SU-DHL-6 (cell line): ENCODE measurements around the gene NIT2.

ENCODE experiments used
- EZH2phosphoT487 ChIP-seq: fragments of 200-600 bp; sonication (generic), shearing (Covaris generic); conservative IDR thresholded peaks from 2 replicates; pipeline ENCODE4 v1.6.1; 2018; ENCODE audit warnings: mild to moderate bottlenecking, antibody characterized with exemption, low read length, moderate library complexity, mixed read lengths
- TF ChIP-seq, protein P1 (sequence below): fragments of 200-600 bp; sonication (generic); IDR thresholded peaks from one replicate; pipeline ENCODE4 v1.5.1; 2017; ENCODE audit warnings: antibody characterized with exemption, mild to moderate bottlenecking, low read length, moderate library complexity; ENCODE audit not compliant: insufficient read depth, poor library complexity, severe bottlenecking

DNA sequence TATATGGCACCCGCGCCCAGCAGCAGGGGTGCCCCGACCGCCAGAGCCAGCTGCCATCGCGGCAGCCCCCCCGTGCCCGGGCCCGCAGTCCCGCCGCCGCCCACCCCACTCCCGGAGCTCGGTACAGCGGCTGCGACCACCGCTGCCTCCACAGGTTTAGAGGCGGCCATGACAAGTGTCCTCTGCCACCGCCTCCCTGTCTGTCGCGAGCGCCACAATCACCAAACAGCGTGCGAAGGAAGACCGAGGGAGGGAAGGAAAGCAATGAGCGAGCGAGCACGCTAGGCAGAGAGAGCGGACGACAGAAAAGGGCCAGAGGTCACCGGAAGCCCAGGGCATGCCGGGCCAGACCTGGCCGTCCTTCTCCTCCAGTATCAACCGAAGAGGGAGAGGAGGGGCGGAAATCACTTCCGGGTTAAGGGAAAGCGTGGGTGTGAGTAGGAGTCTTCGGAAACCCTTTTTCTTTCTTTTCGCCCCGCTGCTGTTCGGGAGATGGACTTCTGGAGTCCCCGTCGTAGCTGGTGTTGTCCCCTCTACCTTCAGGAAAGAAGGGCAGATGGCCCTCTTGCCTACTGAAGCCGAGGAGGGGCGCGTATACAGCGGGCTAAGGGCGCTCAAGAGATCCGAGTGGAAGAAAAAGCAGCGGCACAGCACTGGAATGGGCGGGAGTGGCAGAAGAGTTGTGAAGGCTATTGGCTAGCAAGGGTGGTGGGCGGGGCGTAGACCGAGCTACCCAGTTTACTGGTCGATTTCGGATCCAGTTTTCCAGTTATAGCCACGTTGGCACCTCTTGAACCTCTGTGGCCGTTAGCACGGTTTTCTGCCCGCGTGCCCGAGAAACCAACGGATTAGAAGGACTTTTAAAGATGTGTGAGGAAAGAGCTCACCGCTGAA, 66.5 kb downstream of the NIT2 start, which contains the start of the genes LNP1 and TOMM70:
- TF ChIP-seq, protein P1, sequence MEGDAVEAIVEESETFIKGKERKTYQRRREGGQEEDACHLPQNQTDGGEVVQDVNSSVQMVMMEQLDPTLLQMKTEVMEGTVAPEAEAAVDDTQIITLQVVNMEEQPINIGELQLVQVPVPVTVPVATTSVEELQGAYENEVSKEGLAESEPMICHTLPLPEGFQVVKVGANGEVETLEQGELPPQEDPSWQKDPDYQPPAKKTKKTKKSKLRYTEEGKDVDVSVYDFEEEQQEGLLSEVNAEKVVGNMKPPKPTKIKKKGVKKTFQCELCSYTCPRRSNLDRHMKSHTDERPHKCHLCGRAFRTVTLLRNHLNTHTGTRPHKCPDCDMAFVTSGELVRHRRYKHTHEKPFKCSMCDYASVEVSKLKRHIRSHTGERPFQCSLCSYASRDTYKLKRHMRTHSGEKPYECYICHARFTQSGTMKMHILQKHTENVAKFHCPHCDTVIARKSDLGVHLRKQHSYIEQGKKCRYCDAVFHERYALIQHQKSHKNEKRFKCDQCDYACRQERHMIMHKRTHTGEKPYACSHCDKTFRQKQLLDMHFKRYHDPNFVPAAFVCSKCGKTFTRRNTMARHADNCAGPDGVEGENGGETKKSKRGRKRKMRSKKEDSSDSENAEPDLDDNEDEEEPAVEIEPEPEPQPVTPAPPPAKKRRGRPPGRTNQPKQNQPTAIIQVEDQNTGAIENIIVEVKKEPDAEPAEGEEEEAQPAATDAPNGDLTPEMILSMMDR = no peak
- no peak for TF ChIP-seq EZH2phosphoT487
